ENCODE data around the gene FAM20C.

FAM20C gene

DNA sequence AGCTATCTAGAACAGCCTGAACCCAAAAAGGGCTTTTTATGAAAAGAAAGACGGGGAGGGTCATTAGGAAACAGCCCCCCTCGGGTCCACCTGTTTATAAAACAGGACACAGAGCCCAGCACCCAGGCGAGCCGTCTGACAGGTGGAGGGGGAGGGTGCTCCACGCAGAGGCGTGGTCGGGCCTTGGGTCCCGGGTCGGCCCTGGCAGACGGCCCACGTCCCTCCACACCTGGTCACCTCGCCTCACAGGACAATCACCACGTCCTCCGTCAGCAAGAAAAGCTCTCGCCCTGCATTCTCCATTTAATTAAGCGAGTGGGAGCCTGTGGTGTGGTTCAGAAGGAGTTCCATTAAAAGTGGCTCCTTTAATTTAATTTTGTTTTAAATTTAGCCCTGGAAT is 55.3 kb downstream of the FAM20C start:
- no peak for DNase-seq

DNA sequence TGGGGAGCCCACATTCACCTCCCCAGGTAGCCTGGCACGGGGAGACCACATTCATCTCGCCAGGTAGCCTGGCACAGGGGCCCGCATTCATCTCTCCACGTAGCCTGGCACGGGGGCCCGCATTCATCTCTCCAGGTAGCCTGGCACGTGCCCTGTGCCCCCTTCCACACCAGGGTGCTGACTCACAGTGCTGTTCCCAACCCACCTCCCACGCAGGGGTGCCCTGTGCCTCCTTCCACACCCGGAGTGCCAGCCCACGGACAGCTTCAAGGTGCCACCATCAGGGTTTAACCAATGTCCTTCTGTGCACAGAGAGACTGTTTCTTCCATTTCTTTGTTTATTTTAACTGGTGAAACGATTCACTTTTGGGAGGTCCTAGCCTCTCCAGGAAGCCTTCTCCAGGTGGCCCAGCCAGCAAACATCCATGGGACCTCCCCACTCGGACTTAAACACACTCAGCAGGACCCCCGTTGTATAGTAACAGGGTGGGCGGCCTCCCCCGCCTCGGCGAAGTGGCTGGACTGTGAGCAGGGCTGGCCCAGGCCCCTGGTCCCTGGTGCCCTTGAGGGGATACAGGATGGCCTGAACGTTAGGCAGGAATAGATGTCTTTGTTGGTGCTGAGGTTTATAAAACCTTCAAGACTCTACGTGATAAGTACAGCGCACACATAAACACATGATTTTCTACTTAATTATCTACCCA is 56.5 kb downstream of the FAM20C start:
- DNase-seq, result no peak

DNA sequence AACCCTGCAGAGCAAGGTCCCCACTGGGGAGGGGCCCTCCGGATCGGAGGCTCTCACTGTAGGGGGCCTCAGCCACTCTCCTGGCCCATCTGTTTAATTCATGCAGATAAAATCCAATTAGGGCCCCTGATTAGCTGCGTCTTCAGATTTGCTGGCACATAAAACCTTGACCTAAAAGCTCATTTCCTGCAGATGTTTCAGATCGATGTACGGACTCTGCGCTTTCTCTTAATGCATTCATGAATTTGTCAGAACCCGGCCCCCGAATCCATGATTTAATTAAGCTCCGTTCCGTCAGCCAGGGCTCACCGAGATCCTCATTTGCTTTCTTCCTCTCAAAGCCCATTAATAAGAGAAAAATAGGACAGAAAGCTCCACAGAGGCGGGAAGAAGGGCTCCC is 57.6 kb downstream of the FAM20C start:
- no peak for DNase-seq

DNA sequence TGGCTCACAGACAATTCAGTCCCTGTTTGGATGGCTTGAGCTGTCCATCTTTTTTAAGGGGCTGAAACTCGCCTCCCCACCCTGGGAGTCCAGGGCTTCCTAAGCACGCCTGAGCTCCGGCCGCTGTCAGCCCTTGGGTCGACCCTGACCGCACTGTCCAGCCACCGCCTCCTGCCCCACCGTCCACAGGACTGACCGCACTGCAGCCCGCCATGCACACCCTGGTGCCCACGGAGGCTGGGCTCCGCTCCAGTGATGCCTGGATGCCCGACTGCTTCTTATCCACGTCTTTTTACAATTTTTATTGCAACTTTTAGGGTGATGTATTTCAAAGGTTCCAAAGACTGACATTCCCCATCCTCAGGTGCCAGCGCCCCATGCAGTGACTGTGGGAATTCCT is 58.2 kb downstream of the FAM20C start:
- no peak for DNase-seq

DNA sequence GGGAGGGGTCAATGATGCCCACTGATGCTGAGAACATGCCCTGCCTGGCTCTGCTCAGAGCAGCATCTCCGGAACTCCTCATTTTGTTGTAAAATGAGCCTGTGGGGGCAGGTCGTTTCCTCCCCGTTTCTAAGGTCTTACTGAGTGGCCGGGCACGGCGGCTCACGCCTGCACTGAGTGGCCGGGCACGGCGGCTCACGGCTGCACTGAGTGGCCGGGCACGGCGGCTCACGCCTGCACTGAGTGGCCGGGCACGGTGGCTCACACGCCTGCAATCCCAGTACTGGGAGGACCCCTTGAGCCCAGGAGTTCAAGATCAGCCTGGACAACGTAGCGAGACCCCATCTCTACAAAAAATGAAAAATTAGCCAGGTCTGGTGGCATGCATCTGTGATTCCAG is 58.6 kb downstream of the FAM20C start:
- DNase-seq, result no peak

DNA sequence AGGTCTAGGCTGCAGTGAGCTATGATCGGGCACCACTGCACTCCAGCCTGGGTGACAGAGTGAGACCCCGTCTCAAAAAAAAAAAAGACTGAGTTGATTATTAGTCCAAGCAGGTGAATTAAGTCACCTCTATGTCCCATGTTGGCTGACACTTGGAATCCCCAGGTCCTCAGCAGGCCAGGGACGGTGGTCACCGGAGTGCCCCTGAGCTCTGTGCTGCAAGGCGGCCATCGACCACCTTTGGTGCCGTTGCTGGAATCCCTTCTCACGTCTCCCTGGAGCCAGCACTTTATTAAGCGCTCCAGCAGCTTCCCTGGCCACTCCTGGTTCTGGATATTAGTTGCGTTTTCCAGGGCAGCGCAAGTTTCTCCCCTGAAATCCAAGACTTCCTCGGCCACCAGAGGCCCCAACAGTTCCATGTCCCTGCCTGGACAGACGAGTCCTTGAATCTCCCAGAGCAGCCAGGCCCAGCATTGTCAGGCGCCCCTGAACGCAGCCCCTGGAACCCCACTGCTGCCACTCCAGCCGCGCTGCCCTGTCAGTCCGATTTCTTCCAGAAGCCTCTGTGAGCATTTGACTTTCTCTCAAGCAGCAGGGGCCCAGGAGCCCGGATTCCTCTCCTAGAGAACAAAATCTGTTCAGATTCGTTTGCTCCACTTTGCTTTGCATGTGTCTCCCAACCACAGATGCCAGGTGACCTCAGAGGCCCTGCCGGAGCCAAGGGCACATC is 59.2 kb downstream of the FAM20C start:
- no peak for DNase-seq

DNA sequence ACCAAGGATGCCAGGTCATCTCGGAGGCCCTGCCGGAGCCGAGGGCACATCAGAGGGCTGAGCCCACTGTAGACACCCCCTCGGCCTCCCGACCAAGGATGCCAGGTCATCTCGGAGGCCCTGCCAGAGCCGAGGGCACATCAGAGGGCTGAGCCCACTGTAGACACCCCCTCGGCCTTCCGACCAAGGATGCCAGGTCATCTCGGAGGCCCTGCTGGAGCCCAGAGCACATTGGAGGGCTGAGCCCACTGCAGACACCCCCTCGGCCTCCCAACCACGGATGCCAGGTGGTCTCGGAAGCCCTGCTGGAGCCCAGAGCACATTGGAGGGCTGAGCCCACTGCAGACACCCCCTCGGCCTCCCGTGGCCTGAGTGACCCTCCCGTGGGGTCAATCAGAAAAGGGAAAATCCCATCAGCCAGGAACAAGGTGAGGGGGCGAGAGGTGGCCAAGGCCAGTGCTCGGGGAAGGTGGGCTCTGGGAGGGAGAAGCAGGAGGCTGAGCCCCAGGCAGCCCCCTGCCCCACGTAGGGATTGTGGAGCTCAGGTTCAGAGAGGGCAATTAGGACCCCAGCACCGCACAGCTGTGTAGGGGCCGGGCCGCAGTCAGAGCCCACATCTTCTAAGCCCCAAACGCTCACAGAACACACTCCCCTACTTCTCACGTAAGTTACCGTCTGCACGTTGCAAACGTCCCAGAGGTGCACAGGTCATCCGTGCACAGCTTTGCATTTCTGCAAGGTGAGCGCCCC is 60.0 kb downstream of the FAM20C start:
- no peak for DNase-seq

DNA sequence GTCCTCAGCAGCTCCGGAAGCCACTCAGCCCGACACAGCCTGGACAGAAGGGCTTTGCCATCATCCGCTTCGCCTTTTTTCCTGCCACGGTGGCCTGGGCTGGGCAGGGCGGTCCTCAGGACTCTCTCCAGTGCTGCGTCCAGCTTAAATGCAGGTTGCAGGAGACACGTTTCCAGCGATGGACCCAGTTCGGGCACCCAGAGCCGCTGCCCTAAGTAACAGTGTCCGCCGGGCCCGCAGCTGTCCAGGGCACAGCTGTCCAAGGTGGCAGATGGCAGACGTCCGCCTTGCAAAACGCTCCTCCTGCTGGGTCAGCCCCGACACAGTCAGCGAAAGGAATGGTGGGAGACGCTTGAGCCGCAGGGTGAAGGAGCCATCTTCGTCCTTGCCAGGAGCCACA is 60.6 kb downstream of the FAM20C start:
- DNase-seq, result no peak

DNA sequence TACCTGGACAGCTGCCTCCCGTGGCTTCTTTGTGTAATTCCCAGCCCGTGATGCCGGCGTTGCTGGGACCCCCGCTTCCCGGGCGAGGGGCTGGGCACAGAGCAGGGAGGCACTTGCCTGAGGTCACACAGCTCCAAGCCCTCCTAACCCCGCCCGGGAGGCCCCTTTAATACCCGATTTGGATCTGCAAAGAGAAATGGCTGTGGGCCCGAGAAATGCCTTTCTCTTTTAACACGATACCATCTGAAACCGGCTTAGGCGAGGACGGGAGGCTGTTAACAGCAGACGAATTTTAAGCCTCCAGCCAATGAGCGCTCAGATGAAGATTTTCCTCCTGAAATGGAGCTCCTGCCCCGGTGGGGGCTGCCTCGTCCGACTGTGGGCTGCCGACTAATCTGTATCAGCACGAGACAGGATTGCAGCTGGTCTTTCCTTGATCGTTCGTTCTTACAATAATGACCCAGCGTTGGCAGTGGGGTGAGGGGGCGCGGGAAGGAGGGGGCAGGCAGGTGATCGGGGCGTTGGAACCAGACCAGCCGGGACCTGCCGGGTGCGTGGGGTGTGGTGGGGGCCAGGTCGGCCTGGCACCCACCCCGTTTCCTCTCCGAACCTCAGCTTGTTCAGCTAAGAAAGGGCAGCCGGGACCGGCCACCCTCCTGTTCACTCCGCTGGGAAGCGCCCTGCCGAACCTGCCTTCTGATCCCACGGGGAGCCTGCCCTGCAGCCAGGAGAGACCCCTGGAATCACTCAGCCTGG is 61.4 kb downstream of the FAM20C start:
- DNase-seq, result no peak

DNA sequence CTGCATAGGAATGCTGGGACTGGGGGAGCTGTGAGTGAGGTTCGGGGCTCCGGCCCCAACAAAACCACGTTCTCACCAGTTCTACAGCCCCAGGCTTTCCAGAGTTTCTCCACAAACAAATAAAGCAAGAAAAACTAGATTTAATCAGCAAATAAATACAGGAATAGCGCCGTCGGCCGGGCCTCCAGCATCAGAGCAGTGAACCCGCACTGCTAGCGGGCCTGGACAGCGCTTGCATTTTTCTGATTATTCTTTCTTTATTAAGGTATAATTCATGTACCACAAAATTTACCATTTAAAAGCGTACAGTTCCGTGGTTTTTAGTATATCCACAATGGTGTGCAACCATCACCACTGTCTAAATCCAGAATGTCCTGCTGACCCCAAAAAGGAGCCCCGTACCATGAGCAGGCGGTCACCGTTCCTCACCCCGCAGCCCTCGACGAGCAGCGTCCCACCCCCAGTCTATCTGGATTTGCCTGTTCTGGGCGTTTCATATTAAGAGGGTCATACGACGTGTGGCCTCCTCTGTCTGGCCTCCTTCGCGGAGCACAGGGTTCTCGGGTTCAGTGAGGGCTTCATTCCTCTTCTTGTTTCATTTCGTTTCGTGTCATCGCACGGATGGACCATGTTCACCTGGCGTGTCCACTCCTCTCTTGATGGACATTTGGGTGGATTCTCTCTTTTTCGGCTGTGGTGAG is 62.1 kb downstream of the FAM20C start:
- no peak for DNase-seq

DNA sequence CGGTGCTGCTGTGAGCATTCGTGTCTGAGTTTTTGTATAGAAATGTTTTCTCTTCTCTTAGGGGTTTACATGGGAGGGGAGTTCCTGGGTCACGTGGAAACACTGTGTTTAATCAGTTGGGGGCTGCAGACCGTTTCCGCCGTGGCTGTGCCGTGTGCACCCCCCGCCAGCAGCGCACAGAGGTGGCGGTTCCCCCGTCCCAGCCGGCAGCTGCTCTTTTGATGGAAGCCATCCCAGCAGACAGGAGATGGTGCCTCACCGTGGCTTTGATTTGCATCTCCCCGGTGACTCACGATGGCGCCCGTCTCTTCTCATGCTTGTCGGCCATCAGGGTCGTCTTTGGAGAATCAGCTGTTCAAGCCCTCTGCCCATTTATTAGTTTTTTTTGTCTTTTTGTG is 62.7 kb downstream of the FAM20C start:
- DNase-seq, result no peak

DNA sequence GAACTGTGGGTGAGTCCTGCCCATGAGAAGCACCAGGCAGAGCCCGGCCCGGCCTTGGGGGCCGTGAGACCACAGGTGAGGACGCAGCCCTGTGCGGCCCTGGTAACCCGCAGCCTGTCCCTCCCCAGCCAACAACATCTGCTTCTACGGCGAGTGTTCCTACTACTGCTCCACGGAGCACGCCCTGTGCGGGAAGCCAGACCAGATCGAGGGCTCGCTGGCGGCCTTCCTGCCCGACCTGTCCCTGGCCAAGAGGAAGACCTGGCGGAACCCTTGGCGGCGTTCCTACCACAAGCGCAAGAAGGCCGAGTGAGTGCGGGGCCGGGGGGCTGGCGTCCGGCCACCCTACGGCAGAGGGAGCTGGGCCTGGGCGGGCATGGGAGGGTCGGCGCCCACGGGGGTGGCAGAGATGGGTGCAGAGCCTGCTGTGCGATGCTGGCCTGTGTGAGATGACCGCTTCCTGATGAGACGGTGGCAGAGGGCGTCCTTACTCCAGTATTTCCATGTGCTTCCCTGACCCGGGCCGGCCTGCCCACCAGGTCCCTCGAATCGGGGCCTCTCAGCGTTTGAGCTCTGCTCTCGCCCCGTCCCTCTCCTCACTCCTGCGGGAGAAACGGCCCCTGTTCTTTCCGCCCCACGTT is 63.5 kb downstream of the FAM20C start:
- DNase-seq, result no peak

DNA sequence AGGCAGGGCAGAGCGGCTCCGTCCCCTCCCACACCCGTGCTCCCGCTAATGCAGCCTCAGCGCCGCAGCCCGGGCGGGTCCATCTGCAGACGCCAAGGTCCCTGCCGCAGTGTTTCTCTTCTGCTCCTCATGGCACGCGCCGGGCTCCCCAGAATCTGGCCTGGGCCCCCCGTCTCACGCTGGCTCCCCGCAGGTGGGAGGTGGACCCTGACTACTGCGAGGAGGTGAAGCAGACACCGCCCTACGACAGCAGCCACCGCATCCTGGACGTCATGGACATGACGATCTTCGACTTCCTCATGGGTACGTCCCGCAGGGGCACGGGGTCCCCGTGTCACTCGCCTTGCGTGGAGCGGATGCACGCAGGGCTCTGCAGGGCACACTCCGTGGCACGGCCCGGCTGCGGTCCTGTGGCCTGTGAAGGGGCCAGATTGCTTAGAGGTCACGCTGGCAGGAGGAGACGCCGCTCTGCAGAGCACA is 64.1 kb downstream of the FAM20C start:
- DNase-seq, result no peak

DNA sequence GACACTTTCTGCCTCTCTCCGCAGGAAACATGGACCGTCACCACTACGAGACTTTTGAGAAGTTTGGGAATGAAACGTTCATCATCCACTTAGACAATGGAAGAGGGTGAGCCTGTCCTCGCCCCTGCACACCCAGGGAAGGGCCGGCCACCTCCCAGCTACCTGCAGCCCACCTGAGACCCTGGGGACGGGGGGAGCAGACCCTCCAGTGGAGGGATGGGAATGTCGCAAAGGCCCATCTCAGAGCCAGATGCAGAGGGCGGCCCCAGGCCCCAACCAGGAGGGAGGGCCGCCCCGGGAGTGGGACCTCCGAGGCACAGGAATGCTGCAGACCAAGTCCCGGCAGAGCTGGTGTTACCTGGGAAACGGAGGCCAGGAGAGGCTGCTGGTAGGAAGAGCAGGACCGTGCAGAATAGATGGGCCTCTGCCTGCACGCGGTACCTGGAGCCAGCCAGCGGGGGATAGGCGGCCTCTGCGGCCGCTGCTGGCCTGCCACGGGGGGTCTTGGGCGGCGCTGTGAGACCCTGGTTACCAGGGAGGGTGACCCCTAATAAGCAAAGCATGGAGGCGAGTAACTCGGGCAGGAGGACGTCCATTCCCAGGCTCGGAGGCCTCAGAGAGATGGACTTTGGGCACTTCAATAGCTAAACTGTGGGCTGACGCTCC is 64.7 kb downstream of the FAM20C start:
- no peak for DNase-seq

DNA sequence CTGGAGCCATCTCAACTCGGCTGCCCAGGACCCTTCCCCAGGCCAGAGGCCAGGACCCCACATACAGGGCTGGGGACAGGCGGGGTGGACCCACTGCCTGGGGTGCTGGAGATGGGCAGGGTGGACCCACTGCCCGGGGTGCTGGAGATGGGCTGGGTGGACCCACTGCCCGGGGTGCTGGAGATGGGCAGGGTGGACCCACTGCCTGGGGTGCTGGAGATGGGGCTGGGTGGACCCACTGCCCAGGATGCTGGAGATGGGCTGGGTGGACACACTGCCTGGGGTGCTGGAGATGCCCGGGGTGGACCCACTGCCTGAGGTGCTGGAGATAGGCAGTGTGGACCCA is 65.2 kb downstream of the FAM20C start:
- DNase-seq, result no peak

DNA sequence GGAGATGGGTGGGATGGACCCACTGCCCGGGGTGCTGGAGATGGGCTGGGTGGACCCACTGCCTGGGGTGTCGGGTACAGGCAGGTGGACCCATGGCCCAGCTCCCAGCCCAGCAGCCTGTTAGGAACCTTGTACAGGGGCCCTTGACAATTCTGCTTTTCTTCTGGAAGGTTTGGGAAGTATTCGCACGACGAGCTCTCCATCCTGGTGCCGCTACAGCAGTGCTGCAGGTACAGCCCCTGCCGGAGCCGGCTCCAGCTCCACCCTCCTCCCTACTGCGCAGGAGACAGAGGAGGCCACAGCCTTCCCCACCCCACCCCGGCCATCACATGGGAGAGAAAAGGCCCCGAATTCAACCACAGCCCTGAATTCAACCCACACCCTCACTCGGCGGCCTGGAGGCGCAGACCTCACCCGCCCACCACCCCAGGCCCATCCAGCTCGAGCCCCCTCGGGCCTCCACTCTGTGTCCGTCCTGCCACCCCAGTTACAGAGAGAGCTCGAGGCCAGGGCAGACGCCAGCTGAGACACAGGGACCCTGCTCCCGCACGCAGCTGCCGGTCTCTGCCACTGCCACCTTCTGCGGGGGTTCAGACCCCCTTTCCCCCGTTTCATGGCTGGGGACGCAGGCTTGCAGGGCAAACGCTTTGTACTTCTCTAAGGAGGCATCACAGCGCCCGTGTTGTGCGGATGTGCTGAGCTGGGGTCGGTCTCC is 66.3 kb downstream of the FAM20C start:
- no peak for DNase-seq

DNA sequence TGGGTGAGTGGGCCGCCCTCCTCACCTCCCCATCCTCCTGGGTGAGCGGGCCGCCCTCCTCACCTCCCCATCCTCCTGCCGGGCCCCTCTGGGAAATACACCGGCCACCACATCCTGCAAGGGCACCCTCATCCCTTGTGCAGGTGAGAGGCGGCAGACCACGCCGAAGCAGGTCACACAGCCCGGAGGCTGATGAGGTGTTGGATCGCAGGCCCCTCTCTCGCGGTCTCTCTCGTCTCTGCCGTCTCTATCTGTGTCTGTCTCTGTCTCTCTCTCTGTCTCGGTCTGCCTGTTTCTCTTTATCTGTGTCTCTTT is 66.8 kb downstream of the FAM20C start:
- DNase-seq, result no peak

DNA sequence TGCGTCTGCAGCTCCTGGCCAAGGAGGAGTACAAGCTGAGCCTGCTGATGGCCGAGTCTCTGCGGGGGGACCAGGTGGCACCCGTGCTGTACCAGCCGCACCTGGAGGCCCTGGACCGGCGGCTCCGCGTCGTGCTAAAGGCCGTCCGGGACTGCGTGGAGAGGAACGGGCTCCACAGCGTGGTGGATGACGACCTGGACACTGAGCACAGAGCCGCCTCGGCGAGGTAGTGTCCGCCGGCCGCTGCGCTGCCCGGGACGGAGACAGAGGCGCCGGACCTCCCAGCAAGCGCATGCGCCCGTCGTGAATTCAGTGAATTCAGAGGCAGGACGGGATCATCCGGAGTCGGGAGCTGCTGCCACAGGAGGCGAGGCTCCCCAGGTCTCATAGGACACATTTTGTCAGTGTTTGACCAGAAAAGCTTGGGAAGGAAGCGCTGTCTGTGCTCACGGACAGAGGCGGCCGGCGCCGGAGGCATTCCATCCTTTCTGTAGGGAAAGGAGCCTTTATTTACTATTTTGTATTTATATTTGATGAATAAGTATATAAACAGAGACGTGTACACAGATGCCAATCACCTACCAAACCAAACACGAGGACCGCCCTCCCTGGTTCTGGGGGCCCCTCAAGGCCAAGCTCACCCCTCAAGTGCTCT is 67.5 kb downstream of the FAM20C start:
- no peak for DNase-seq

DNA sequence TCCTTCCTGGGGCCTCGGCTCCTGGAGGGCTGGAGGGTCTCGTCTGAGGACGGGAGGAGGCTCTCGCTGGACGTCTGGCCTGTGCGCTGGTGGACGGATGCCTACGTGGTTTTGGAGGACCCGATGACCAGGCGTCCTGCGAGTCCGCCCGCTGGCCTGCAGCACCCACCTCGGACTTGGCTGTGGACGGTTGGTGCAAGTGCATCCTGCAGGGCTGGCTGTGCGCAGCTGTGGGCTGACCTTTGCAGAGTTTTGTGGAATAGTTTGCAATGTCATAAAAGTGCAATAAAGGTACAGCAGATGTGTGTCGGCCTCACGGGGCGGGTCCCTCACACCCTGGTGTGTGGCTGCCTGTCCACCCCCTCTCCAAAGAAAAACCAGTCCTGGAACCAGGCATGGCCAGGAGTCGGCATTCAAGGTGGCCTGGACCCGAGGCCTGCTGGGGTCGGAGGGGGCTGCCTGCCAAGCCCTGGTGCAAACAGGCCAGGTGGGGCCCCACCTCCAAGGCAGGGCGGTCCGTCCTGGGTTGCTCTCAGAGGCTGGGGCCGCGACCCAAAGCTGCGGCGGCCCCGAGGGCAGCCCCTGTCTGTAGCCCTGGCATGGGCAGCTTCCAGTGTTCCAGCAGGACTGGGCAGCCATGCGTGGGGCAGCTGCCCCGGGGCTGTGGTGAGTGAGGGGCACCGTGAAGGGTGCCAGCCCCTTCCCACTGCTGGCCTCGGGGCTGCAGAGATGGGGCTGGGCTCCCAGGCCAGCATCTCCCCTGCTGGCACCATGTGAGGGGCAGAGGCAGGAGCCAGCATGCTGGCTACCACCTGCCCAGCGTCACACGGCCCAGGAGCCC is 68.3 kb downstream of the FAM20C start:
- no peak for DNase-seq

Measured in central memory CD4-positive, alpha-beta T cell (primary cell).